ENCODE results near the gene VPS54.

VPS54 gene

GRCh38 chr2:64019083-64019974 is at the start of gene VPS54:
Gene VPS54 (minus strand): TSS chr2:64019428. CDS start chr2:63983999, 35,429 bp downstream.
- DNase-seq = peak; percentile 75

DNA sequence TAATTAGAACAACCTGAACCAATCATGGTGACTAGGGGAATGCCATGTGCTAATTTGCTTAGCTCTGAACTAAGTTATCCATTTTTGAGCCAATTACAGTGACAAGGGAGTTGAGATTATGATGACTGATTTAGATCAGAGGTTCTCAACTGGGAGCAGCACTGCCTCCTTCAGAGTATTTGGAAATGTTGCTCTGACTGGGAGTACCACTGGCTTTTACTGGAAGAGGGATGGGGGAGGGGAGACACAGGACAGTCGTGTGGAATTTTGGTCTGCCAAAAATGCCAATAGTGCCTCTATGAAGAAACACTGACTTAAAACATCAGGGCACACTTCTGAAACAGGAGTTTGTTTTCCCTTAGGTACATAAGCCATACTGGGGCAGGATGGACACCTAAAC is 48.1 kb upstream of the VPS54 start:
- DNase-seq = peak; percentile 96

DNA sequence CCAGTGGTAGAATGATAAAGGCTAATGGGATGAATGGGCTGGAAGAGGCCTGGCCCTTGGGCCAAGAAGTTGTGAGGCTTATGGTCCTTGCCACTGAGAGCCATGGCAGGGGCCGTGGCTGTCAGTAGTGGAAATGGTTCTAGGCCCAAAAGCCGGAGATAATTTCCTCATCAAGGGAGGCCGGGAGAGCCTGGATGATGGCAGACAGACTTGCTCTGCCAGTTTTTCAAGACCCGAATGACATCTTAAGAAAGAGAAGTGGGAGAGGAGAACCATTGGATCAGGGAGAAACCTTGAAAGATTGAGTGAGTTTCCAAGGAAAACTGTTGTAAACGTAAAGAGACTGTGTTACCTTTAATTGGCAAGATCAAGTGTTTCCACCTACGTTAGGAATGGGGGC is 46.3 kb upstream of the VPS54 start:
- no peak for DNase-seq

DNA sequence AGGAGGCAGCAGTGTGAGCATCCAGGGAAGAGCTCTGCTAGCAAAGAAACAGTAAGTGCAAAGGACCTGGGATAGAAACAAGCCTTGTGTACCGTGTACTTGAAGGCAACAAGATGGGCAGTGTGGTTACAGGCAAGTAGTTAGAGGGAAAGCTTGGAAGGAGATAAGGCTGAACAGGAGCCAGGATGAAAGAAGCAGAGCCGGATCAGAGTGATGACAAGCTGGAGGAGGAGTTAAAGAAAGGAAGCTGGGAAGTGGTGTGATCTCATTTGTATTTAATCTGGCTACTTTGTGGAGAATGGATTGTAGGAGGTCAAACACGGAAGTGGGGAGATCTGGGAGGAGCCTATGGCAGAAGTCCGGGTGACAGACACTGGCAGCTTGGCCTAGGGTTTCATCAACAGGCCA is 44.7 kb upstream of the VPS54 start:
- DNase-seq = peak; percentile 89

DNA sequence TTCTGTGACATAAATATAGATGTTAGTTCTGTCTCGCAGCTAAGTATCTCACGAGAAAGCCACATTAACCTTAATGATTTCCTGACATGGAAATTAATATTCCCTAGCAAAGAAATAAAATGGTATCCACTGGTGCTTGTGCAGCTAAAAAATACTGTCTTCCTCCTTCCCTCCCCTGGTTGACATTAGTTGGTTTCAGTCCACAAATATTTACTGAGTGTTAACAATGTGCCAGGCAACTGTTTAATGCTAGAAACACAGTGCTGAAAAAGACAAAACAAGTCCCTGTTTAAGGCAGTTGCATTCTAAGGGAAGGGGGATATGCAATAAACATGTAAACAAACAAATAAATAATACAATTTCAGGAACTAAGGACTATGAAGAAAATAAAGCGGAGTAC is 44.2 kb upstream of the VPS54 start:
- no peak for DNase-seq

- DNase-seq = no peak
Measured at GRCh38 chr2:64062840-64063239, 43.6 kb upstream of the VPS54 start.

DNA sequence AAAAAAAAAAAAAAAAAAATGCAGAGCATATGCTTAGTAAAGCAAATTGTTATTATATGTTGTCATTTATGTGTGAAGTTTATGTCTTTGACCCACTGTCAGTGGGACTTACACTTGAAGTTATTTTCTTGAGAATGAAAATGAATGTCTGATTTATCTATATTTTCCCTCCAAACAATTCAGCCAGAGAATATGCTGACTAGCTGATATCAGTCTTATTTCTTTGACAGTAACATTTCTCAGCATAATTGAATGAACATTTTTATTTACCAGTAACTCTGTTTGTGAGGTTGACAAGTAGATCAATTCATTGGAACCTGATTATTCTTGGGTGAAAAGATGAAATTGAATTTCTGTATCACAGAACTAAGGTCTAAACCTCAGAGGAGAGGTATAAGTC is 40.0 kb upstream of the VPS54 start:
- no peak for DNase-seq

GRCh38 chr2:64056021-64056420 is 36.8 kb upstream of the VPS54 start:
- no peak for DNase-seq

GRCh38 chr2:64054161-64054915 is 35.1 kb upstream of the VPS54 start:
- DNase-seq = no peak

DNA sequence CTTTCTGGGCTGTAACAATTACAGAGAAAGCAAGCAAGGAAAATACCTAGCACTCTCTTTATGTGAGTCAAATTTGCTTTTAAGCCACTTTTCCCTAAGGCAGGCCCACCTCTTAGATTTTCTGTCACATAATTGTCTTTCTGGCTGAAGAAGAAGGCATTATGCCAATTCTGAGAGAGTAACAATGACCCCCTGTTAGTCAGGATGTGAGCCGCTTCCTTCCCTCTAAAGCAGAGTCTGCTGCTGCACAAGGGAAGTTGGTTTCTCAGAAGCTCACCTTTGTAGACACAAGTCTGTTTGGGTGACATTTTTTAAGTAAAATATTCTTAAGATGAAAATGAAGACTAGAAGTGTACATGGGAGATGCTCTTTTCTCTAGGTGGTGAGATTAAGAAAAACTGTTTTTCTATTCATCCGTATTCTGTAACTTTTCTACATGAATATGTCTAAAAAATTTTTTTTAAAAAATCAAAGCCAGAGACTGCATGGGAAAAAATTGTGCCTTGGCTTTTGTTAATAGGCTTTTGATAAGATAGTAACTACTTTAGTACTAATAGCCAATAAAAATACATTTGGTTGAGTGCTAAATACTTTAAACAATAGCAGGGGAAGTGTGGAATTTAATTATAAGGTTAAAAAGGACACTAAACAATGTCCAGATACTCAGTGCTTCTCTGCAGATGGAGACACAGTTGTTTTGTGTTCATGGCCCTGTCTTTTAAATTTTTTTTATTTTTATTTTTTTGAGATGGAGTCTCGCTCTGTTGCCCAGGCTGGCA is 33.4 kb upstream of the VPS54 start:
- no peak for DNase-seq

GRCh38 chr2:64049633-64050220 is 30.5 kb upstream of the VPS54 start:
- peak; percentile 93 for DNase-seq

DNA sequence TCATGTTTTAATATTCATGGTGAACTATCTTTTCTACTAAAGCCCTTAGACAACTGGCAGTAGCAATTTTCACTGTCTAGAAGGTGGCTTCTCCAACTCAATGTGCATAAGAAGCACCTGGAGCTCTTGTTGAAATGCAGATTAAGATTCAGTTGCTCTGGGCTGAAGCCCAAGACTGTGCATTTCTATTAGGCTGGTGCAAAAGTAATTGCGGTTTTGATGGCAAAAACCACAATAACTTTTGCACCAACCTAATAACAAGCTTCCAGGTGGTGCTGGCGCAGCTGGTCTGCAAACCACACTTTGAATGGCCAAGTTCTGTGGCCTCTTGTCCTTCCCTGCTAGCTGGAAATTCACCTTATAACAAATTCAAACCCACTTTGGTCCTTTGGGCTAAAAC is 26.7 kb upstream of the VPS54 start:
- DNase-seq = no peak

DNA sequence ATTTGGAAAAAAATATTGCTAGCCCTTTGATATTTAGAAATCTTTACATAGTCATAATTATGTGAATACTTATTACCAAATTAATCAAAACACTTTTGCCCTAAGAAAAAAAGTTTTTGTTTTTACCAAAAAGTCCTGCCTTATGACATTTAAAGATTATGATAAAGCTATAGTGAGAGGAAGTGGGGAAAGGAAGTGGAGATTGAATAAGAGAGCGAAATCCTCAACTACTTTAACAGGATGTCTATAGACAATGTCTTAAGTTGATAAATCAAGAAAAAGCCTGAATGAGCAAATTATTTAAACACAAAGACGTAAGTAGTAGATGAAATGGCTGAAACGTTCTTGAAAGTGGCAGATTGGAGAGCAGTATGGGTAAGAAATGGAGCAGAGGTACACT is 20.9 kb upstream of the VPS54 start:
- DNase-seq = no peak

DNA sequence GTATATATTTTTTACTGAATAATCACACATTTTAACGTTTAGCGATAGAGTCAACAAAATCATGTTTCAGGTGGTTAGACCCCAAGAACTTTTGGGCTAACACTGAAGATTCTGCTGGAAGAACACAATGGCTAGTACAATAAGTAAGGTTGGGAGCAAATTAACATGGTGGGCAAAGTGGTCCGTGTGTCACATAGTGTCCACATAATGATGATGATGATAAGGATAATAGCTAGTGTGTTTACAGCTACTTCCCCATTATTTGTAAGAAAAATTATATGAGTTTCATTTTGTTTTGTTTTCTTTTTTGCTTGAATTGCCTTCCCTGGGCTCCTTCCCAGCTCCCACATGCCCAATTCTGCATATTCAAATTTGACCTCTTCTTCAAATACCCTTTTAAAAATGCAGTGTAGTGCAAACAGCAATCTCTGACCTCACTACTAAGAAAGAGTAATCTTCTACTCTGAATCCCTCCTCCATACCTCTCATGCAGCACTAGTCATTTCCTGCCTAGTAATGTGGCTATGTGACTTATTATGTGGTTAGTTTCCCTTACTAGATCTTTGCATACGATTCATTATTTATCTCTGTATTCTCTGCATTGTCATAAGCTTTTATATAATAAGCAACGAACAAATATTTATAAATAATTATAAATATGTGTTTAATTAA is 16.9 kb upstream of the VPS54 start:
- DNase-seq = no peak

GRCh38 chr2:64035072-64035942 is 16.1 kb upstream of the VPS54 start:
- no peak for DNase-seq

- peak; percentile 45 for DNase-seq
Measured at GRCh38 chr2:64029116-64029665, 10.0 kb upstream of the VPS54 start.

DNA sequence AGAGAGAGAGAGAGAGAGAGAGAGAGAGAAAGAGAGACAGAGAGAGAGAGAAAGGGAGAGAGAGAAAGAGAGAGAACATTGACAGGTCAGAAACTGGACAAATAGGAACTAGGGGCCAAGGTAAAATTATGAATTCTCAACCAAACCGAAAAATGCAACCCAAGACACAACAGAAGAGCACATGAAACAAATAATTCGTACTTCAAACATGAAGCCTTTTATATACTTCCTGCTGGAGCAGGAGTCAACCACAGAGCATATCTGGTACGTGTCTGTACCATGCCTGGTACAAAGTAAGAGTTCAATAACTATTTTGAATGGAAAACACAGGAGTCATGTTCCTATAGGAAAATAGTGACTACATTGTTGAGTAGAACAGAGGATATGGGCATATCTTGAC is 6.5 kb upstream of the VPS54 start:
- DNase-seq = no peak

DNA sequence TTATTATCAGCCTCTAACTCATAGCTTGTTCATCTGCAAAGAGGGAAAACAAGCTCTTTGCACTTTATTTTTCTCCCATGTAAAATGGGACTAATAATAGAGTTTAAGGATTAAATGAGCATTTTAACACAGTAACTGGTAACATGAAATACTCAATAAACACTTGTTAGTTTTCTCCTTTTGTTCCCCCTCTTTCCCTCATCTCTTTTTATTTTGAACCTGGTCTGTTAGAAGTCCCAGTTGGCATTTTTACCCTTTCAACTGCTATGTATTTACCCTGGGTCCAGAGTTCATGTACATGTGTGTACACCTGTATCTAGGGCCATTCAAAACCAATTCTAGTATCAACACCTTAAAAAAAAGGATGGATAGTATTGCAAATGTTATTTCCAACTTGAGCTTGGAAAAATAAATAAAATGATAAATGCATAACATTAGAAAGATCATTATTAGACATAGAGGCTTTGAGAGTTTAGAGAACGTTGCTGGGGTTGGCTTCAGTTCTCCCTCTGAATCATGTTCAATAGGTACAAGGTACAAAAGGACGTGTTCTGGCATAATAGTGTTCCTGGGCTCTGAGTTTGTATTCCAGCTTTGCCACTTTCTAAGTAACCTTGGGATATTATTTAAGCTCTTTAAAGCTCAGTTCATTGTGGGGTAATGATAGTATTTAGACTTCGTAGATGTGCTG is 5.2 kb upstream of the VPS54 start:
- no peak for DNase-seq

GRCh38 chr2:64023485-64024258 is 4.4 kb upstream of the VPS54 start:
- DNase-seq = peak; percentile 45

- peak; percentile 21 for DNase-seq
Measured at GRCh38 chr2:64021578-64021977, 2.4 kb upstream of the VPS54 start.
